Stimulated activated CD8-positive, alpha-beta memory T cell treated with anti-CD3 and anti-CD28 coated beads, Interleukin-12 subunit alpha, Interleukin-12 subunit beta, amount 100 ng/mL, for 24 hours (primary cell): ENCODE data around the gene SPECC1.
A peak's percentile ranks its signal among the peaks of the same experiment; 100 is the strongest.
"Not testable (repeated sequence)": the region's sequence is repeated elsewhere in the genome, so short reads cannot be mapped to it uniquely, and the experiment has no call there.

Source experiments
- DNase-seq: peaks from one replicate; pipeline ENCODE4 v3.0.0-alpha.2; 2020; ENCODE audit errors: extremely low read depth

SPECC1 gene

DNA sequence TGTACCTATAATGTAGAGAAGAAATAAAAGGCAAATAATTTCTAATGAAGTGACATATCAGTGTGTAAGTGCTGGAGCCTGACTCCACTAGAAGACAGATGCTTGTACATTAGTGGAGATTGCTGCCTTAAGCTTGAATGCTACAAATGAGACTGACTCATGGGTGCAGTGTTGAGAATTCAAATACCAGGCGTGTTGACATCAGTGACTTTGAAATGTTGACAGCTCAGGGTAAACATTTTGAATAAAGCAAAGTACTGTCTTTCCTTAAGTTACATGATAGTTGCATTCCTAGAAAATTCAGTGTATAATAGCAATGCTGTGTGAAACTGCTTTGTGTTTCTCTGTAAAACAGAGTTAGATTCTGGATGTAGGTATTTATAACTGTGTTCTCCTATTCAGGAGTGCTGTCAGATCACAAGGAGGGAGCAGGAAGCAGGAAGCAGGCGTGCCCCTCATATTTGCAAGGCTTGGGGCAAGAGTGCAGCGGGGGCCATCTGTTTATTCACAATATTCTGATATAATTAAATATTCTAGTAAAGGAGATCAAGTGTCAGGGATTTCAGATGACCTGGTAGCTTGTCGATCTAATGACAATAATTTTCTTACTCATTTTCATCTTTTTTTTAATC is 119.0 kb downstream of the SPECC1 start:
- no peak for DNase-seq

DNA sequence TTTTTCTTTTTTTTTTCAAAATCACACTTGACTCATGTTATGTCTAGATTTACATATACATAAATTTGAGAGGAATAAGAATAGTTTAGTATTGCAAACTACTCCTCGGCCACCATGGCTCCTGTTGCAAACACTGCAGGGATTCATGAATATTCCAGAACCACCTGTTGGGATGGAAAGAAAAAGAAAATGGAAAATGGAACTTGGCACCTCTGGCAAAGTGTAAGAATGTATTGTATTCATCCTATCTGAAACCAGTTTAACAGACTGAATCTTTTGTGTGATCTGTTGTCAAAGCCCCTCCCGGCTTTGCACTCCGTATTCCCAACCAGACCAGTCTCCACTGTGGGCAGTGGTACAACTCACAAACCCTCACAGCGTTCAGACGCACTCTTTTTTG is 124.4 kb downstream of the SPECC1 start:
- no peak for DNase-seq

DNA sequence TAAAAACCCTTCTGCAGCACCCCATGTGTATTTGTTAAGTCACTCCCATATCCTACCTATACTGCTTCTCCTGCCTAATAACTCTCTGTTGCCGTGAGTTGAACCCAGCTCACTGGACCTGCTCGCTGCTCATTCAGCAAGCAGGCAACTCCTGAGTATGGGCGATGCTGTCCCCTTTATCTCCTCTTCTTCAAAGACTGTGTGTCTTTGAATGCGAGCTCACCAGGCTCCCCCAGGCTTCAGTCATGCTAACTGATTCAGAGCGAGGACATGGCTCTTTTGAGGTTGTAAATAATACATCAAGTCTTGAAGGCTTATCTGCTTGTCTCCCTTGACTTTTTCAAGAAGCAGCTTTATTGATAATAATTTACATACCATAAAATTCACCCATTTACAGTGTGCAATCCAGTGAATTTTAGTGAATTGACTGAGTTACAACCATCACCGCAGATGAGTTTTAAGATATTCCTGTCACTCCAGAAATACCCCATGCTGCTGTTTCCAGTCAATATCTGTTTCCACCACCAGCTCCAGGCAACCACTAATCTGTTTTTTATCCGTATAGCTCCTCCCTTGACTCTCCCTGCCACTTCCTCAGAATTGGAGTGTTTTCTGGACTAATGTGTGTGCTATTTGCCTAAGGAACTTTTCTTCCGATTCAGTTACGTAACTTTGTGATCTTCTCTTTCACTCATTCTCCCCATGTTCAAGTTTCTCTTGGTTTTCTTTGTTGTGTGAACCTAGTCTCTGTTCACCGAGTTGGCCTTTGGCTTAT is 132.2 kb downstream of the SPECC1 start:
- DNase-seq, result no peak

DNA sequence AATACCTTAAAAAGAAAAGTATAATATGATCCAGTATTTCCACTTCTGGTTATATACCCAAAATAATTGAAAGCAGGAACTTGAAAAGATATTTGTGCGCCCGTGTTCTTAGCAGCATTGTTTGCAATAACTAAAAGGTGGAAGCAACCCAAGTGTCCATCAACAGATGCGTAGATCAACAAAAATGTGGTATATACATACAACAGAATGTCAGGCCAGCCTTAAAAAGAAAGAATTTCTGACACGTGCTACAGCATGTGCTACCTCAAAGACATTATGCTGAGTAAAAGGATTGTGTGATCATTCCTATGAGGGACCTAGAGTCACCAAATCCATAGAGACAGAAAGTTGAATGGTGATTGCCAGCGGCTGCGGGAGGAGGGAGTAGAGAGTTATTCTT is 133.1 kb downstream of the SPECC1 start:
- DNase-seq, result no peak

DNA sequence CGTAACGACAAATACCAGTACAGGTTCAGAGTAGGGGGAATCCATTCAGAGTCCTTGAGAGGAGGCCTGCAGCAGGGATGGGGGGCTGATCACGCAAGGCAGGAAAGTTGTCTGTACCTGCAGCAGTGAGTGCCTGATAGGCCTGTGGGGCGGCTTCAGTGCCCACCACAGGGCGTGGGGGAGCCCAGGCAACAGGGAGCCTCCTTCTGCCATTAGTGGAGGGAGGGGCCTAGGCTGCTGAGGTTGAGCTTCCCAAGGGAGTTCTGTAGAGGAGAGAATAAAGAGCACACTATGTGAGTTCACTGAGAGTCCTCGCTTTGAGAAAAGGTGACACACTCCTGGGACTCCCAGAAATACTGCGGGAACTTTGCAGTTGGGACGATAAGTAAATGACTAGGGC is 134.6 kb downstream of the SPECC1 start:
- no peak for DNase-seq

DNA sequence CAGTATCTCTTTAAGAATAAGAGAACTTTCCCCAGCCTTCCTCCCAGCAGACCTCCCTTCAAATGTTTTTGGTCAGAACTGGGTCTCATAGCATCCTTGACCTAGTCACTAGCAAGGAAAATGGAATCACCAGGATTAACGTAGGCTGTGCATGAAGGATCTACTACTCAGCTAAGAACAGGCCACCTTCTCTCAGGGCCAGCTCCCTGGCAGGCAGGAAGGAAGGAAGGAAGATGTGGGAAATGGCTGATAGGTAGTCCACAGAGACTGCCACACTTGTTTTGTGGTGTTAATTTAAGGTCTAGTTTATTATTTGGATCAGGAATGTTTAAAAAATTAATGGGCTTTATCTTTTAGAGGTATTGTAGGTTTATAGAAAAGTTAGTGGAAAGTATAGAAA is 136.4 kb downstream of the SPECC1 start:
- no peak for DNase-seq

DNA sequence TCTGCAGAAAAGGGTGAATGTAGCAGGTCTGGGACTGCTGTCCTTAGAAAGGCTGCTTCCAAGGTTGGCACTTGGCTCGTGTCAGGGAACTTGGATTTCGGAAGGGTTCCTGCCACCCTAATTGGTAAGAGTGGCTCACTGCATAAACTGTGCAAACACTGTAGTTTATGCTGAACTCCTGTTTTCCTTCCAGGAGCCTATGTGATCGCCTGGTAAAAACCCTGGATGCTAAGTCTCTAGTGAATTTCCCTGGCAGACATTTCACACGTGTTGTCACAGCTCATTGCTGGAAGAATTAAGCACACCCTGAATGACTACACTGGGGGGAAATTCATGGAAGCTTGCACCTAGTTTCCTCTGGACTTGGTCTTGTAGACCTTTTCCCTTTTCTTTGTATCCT is 140.1 kb downstream of the SPECC1 start:
- no peak for DNase-seq

DNA sequence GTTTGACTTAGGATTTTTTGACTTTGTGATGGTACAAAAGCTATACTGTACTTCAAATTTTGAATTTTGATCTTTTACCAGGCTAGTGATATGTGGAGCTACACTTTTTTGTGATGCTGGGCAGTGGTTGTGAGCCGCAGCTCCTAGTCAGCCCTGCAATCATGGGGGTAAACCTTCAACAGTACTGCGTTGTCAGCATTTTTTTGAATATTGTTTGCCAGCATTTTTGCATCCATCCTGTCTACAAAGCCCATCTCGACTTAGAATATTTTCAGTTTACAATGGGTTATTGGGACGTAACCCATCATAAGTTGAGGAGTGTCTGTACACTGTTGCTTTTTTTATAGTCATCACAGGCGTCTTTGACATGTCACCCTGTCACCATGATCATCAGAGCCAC is 142.0 kb downstream of the SPECC1 start:
- no peak for DNase-seq

DNA sequence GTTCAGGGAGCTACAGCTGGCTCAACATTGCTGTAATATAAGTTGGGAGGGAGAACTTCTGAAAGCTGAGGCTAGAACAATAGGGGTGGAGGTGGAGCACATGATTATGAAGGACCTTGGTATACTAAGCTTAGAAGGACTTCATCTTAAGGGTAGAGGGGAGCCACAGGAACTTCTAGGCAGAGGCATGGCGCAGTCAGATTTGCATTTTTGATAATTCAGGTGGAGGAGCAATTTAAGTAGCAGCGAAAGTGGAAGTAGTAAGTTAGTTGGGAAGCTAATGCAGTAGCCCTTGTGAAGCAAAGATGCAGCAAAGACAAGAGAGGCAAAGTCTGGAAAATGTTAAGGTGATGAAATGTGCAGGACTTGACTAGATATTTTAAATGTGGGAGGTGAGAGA is 144.1 kb downstream of the SPECC1 start:
- DNase-seq, result no peak

DNA sequence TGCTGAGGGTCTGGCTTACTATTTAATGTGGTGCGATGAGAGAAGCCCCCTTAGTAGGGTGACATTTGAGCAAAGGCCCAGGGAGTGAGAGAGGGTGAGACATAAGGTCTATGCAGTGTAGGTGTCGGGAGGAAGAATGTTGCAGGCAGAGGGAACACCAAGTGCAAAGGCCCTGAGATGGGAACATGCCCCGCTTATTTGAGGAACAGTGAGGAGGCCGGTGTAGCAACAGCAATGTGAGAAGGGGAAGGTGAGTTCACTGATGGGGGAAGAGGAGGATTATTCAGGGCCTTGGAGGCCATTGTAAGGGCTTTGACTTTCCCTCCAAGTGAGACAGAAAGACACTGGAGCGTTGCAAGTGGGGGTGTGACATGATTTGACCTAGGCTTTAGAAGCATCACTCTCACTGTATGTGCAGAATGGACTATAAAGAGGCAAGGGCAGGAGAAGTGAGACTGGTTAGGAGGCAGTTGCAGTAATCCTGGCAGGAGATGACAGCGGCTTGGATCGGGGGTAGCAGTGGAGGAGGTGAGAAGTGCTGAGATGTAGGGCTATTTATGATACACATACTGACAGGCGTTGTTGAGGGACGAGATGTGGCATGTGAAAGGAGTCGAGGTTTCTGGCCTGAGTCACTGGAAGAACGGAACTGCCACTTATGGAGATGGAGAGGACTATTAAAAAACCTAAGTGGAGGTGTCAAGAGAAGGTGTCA is 145.3 kb downstream of the SPECC1 start:
- DNase-seq, result no peak

DNA sequence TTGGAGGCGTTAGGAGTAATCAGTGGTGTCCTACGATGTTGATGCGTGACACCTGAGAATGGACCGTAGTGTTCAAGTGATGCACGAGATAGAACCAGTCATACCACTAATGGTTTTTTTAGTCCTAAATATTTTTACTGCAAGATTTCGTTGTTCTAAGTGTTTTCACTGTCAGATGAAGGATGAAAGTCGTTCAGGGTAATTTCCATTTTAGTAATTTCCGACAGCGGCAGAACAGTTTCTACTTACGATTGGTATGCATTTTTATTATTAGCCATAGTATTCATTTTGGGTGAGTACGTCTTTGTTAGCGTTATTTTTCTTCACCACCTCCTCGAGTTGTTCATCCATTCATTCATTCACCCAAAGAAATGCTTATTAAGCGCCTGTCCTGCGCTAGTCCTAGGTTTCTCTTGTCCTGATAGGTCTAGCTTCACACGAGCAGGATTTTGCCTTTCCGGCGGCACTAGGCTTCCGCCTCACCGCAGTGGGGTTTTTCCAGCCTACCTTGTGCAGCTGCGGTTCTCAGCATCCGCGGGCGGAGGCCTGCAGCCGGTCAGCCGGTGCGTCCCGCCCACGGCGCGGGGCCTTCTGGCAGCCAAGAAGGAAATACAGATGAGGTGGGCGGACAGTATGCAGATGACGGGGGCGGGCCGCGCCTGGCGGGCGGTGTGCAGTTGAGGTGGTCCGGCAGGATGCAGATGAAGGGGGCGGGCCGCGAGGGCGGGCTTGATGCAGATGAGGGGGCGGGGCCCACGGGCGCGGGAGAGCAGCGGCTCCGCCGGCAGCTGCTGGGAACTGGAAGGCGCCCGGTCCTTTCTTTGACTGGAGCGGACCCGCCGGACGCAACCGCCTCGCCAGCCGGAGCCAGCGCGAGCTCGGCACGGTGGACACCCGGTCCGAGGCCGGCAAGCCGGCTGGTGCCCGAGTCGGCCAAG is 146.4 kb downstream of the SPECC1 start:
- DNase-seq, result peak; percentile 93

DNA sequence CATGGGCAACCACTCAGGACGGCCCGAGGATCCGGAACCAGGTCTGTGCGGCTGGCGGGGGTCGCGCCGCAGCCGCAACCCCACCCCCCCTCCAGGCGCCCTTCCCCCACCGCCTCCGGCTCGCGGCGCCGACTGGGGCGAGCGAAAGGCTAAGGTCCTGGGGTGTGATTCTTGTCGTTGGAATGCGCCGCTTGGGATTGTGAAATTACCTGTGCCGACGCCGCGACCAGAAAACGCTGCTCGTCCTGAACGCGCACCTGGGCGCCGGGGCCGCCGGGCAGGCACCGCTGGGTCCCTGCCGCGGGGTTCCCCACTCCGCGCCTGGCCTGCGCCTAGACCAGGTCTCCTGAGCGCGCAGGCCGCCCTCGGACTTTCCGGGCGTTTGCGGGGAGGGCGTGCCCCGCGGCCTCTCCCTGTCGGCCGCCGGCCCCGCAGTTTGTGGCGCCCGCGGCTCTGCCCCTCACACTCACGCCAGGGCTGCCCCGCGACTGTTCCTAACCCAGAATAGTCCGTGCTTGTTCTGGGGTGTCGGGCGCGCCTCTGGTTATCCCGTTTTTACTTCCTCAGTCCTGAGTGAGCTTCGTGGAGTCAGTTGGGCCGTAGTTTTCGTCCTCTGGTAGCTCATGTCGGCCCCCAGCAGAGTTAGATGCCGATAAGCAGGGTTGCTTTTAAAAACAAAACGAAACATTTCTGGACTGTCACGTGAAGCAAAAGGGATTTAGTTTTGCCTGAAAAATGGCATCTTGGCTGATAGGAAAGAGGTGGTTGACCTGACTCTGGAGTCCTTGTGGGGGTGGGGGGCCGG is 147.2 kb downstream of the SPECC1 start:
- no peak for DNase-seq

DNA sequence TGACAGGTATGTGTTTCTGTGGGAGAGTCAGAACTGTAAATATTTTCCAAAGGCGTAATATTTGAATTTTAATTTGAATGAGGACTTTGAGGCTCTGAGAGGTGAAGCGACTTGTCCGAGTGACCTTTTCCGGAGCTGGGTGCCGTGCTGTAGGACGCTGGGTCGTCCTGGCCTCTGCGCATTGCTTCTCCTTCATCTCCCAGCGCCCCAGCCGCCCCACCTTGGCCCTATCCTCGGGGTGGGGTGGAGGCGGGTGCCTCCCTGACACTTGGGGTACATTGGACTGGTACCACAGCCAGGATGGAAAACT is 147.8 kb downstream of the SPECC1 start:
- no peak for DNase-seq

DNA sequence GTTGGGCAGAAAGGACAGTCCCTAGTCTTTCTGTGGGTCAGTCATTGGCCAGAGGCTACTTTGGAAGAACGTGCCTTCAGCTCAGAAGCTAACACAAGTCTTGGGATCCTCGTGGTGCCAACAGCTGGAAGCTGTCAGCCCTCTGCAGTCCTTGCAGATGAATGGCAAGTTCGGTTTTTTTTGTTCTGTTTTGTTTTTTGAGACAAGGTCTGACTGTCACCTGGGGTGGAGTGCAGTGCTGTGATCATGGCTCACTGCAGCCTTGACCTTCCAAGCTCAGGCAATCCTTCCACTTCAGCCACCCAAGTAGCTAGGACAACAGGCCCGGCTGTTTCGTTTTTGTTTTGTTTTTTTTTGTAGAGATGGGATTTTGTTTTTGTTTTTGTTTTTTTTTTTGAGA is 149.4 kb downstream of the SPECC1 start:
- no peak for DNase-seq

DNA sequence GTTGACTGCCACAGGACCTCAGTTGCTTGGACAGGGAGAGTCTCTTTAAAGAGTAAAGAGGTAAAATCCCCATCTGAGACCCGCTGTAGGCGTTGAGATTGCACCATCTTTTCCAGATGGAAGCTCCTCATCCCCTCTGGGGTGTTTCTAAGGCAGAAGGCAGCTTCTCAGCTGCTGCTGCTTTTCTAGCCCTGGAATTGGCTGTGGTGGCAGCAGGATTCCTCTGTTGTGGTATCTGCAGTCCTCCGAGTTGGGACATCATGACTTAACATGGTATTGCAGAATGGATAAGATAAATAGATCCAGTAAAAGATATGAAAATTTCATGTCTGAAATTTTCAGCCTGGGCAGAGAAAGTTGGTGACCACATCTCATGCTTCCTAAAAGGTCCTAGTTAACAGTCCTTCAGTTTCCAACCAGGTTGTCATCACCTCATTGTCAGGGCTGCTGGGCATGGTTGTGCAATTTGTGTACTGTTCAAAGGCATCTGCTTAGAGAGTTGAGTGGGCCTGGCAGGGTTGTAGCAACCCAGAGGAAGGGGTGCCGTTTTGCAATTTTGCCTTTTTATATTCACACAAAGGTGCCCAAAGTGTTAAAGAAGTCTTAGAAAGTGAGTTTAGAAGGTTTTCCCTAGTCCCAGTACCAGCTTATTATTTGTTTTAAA is 150.4 kb downstream of the SPECC1 start:
- DNase-seq, result no peak

DNA sequence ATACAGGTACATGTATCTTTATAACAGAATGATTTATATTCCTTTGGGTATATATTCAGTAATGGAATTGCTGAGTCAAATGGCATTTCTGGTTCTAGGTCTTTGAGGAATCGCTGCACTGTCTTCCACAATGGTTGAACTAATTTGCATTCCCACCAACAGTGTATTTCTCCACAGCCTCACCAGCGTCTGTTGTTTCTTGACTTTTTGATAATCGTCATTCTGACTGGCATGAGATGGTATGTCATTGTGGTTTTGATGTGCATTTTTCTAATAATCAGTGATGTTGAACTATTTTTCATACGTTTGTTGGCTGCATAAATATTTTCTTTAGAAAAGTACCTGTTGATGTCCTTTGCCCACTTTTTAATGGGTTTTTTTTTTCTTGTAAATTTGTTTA is 156.4 kb downstream of the SPECC1 start:
- DNase-seq, result not testable (repeated sequence)

DNA sequence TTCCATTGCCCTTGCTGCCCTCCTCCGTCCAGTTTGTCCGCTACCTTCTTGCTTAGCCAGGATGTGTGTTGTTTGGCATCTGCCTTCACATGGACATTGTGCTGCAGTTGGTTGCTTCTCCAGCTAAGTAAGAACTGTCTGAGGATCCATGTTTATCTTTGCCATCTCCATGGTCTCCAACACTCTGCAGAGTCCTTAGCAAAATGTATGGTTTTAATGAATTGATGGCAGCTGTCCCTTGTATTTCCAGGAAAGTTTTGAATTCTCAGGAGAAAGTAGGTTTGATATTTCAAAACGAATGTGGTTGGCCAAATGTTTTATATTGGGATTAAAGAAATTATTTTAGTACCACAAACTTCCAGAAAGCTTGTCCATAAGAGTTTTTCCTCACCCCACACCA is 160.9 kb downstream of the SPECC1 start:
- no peak for DNase-seq

DNA sequence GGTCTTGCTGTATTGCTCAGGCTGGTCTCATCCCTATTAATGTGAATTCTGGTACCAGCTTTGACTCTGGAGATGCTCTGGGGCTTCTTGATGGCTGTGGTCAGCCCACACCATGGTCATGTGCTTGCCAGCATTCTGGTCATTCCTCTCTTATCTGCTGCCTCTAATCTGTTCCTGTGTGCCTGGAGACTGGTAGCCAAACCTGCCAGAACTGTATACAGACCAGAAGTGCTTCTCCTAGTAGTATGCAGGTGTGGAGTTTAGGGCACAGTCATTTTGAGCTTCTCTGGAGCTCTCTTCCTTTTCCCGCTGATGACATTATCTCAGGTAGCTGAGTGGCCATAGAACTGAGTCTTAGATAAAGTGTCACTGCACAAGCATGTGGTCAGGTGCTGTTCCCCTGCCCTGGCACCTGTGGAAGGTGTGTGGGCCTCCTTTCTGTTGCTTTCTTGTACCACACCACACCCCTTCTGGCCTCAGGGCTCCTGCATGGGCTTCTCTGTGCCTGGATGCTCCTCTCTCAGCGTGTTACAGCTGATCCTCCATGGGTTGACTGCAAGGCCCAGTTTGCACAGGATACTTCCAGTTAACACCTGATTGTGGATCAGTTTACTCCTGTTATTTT is 162.7 kb downstream of the SPECC1 start:
- DNase-seq, result no peak

DNA sequence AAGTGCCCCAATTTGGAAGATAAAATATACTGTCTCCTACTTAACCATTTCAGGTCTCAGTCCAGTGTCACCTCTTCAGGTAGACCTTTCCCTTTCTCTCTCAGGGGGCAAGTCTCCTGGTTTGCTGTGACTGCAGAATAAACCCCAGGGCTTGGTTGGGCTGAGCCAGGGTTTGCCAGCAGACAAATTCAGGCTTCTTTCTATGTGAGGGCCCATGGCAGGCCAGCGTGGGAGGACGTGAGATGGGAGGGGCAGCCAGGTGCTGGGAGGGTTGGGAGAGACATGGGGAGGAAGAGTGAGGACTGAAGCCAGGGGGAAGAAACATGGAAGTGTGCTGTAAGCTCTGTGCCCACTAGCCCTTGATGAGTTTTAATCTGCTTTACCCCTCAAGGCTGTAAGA is 163.2 kb downstream of the SPECC1 start:
- no peak for DNase-seq

DNA sequence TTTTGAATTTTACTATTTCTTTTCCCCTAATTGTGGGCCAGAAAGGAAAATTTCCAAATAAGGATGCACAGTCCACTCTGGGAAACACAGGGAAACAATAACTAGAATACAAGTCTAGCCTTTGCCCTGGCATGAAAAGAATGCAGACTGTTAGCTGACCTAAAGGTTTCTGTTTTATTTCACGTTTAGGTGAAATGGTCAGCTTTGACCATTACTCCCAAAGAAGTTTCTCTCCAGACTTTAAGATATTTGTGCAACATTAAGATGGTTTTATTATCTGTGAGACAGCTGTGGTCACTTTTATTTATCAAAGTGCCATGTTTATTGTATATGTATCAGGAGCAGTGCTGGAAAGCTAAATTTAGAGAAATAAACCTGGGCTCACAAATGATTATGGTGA is 163.9 kb downstream of the SPECC1 start:
- DNase-seq, result no peak
